Right kidney (tissue), 1 donor: Measurements from ENCODE around the gene PLSCR5.

Experiments
- DNase-seq: peaks from one replicate; pipeline ENCODE4 v3.0.0-alpha.2; 2016

The PLSCR5 gene

DNA sequence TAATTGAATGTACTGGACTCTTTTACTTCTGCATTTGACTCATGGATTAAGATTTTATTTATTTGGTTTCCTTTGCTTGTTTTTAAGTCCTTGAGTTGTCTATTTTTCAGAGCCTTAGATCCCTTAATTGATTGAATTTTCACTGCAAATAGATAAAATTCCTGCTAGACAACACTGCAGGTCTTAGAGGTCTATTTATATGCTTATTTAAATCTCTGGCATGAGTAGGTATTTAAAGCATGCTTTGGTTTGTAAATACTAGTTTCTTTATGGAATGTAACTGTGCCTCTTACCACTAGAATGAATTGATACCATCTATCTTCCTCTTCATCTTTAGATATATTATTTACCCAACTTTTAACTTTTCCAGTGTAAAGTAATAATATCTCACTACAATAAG is 20.0 kb downstream of the PLSCR5 start:
- DNase-seq = no peak

DNA sequence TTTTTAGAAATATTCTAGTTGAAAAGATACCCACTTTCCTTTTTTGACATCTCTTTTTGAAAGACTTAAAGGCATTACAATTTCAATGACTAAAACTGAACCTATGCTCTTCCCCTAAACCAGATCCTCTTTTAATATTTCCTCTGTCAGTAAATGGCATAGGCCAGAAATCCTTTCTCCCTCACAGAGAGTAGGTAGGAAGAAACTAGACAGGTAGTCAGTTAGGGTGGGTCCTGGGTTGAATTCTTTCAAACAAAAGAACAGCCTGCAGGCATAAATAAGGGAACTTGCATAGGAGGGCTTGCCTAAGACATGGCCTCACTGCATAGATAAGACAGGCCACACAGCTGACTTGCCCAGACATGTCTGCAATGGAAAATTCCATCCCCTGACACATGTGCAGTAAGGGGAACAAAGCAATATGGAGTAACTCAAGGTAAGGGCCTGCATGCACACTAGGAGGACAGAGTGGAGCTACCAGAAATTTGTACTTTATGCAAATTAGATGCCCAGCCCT is 23.1 kb downstream of the PLSCR5 start:
- DNase-seq = no peak

DNA sequence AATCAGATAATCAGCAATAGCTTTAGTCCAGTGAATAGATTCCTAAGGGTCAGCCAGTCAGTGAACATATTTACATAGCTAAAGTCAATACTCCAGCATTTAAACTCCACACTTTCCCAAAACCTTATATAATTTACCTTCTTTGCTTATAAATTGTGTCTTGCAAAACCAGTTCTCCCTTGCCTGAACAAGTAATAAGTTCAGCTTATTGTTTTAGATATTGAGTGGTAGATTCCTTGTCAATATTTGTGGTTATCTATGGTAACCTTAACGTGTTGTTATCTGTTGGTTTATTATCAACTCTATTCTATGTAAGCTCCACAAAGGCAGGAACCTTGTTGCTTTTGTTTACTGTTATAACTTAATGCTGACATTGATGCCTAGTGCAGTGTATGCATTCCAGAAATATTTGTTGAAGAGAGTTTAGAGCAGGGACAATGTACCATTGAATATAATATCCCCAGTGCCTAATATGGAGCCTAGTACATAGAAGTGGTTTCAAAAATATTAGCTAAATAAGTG is 24.0 kb downstream of the PLSCR5 start:
- no peak for DNase-seq

DNA sequence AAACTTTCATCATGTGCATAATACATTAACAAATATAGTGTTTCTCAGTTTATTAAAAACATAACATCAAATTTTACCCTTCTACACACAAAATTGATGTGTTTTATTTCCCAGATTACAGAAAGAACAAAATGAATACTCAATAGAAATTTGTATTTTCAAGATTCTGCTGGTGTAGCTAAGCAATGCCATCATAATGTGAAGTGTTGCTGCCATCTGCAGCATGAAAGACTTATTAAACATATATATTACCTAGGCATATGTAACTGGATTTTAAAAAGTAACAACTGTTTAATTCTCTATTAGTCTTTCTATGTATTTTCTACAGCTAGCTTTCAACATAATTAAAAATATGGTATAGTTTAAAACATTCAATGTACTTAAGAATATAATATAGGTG is 27.5 kb downstream of the PLSCR5 start:
- no peak for DNase-seq

DNA sequence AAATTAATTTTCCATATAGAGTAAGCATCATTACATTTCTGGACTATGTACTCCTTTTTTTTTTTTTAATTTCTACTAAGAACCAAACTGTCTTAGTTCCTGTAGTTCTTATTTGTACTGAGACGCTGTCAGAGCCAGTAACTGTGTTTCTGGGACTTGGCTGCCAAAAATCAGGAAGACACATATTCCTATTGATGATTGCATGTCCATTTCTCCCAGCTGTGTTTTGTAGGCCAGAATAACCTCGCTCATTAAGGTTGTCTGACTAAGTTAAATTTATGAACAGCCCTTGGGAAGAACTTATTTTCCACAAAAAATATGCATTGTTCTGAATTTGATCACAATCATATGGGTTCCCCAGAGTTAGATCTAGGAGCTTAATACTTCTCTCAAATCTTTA is 29.5 kb downstream of the PLSCR5 start:
- no peak for DNase-seq

DNA sequence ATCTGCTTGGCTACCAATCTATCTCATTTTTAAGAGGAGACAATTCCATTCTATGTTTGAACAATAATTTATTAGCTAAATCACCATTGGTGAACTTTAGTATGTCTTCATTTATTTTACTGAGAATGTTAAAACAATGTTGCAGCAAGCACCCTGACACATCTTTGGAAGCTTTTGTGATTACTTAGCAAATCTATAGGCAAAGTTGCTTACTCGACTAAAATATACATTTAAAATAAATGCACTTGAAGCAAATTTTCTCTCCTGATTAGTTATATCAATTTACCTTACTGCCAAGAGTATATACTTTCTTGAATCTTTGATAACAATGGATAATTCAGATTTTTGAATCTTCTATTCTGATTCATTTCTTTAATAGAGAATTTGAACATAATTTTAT is 31.0 kb downstream of the PLSCR5 start:
- no peak for DNase-seq

DNA sequence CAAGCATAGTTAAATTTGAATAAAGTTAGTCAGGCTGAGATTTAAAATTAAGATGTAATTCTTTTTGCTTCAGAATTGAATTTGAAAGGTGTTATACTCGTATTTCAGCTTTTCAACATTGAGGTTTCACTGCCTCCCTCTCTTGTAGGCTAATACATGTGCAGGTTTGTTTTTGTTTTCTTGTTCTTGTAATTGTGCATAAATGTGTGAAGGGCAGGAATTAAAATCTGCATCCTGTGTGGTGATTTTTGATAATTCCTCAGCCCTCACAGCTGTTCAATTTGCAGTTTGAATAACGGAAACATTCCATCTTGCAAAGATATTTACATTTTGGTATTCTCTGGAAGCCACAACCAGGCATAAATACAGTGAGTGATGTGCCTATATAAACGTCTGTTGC is 35.8 kb downstream of the PLSCR5 start:
- no peak for DNase-seq

DNA sequence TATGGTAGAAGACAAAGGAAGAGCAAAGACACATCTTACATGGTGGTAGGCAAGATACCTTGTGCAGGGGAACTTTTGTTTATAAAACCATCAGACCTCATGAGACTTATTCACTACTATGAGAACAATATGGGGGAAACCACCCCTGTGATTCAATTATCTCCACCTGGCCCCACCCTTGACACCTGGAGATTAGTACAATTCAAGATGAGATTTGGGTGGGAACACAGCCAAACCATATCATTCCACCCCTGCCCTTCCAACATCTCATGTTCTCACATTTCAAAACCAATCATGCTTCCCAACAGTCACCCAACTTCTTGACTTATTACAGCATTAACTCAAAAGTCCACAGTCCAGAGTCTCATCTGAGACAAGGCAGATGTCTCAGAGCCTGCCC is 39.0 kb downstream of the PLSCR5 start:
- no peak for DNase-seq

DNA sequence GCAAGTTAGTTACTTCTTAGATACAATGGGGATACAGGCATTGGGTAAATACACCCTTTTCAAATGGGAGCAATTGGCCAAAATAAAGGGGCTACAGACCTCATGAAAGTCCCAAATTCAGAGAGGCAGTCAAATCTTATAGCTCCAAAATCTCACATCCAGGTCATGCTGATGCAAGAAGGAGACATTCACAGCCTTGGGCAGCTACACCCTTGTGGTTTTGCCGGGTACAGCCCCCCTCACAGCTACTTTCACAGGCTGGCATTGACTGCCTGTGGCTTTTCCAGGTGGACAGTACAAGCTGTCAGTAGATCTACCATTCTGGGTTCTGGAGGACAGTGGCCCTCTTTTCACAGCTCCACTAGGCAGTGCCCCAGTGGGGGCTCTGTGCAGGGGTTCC is 43.3 kb downstream of the PLSCR5 start:
- DNase-seq = no peak

DNA sequence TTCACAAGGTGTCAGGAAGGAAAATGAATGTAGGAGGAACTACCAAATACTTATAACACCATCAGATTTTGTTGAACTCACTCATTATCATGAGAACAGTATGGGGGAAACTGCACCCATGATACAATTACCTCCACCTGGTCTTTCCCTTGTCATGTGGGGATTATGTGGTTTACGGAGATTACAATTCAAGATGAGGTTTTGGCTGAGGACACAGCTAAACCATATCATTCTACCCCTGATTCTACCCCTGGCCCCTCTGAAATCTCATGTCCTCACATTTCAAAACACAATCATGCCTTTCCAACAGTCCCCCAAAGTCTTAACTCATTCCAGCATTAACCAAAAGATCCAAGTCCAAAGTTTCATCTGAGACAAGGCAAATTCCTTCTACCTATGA is 43.7 kb downstream of the PLSCR5 start:
- DNase-seq = no peak

DNA sequence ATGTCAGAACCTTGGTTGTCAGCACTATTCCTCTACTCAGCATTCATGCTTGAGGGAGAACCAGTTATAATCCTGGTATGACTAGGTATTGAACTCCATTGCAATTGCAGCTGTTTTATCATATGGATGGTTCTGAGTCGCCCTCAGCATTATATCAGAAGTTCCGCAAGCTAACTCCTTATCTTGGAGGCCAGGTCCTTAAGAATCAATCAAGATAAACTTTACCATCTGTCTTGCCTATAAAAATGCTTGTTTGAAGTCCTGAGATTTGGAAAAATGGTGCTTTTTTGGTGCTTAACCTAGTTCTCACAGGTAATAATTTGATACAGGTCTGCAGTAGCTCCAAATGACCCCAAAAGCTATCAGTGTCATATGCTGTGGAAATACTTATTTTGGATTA is 44.5 kb downstream of the PLSCR5 start:
- no peak for DNase-seq

DNA sequence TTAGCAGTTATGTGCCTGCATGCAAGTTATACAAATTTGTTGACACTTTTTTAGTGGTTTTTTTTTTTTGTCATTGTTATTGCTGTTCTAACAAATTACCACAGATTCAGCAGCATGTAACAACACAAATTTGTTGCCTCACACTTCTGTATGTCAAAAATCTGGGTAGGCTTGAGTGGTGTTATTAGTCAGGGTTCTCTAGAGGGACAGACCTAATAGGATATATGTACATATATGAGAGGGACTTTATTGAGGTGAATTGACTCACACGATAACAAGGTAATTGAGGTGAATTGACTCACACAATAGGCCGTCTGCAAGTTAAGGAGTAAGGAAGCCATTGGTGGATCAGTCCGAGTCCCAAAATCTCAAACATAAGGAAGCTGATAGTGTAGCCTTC is 45.8 kb downstream of the PLSCR5 start:
- DNase-seq = no peak

DNA sequence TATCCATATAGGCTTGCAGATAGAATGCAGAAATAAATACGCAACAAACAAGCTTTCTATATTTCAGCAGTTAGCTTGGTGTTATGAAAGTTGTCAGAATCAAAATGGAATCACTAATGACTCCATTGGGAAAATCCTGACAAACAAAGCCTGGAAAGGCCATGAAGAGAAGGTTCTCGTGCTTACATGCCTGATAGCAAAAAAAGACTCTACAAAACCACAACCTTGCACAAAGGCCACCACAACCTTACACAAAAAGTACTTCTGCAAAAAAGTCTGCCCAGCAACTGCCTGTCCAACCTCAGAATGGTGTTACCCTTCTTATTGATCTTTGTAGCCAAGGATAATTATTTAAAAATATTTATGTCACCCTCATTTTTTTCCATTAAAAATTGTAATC is 46.4 kb downstream of the PLSCR5 start:
- DNase-seq = no peak

DNA sequence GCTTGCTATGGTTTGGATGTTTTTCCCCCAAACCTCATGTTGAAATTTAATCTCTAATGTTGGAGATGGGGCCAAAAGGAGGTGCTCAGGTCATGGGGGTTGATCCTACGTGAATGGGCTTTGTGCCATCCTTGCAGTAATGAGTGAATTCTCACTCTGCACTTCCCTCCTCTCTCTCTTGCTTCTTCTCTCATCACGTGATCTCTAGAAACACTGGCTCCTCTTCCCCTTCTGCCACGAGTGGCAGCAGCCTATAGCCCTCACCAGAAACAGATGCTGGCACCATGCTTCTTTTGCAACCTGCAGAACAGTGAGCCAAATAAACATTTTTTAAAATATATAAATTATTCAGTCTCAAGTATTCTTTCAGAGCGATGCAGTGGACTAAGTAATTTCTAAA is 47.4 kb downstream of the PLSCR5 start:
- DNase-seq = no peak

DNA sequence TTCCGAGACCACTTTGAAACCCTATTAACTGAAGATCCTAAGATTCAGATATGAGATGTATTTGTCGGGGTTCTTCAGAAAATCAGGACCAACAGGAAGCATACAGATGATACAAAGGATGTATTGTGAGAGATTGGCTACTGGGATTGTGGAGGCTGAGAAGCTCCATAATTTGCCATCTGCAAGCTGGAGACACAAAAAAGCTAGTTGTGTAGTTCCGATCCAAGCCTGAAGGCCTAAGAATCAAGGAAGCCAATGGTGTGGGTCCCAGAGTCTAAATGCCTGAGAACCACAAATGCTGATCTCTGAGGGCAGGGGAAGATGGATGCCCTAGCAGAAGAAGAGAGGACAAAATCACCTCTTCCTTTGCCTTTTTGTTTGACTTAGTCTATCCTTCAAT is 49.8 kb downstream of the PLSCR5 start:
- DNase-seq = no peak

DNA sequence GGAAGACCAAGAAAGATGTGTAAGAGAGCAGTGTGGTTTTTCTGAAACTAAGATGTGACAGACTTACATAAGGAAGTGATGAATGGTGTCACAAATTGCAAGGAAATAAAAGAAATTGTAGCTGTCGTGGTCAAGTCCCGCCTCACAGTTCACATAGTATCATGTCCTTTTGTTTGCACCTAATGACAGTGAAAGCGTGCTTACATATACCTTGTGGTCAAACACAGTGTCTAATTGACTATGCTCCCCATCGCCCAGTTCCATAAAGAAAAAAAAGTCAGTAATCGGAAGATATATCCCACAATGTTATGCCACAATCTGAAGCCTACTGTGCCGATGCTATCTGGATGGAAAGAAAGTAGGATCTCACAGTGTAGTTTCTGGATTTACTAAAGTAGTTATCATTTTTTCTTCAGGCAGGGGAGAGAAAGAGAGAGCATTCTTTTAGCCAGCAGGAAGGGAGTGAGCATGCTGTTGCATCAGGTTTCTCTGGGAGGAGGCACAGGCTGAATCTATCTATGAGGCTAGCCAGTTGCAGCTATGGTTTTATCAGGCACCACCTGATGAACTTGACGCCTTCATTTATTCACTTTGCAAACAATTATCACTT is 50.9 kb downstream of the PLSCR5 start:
- no peak for DNase-seq

DNA sequence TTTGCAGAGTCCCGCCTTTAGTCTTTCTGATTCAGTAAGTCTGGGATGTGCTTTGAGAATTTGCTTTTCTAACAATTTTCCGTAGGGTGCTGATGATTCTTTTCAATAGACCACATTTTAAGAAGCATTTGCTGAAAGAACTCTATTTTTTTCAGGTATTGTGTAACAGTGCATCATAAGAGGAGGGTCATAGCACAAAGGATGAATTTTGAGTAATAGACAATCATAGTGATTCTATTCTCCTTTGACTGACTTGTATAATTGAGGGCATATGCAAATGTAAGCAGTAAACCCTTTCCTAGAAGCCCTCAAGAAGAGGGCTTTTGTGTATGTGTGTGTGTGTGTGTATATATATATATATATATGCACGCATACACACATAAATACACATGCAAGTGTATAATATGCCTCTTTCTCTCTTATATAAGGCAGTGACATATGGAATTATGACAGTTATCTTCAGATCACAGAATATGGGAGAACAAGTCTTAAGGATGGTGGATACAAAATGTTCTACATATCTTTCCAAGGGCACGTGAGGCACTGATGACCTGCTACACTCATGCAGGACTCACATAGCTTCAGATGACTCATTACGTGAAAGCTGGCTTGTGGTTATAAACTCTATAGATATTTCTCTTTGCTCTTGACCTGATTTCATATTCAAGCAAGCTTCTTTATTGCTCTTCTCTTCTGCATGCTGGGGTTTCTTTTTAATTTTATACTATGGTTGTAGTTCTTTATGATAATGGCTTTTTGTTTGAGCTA is 54.2 kb downstream of the PLSCR5 start:
- no peak for DNase-seq

DNA sequence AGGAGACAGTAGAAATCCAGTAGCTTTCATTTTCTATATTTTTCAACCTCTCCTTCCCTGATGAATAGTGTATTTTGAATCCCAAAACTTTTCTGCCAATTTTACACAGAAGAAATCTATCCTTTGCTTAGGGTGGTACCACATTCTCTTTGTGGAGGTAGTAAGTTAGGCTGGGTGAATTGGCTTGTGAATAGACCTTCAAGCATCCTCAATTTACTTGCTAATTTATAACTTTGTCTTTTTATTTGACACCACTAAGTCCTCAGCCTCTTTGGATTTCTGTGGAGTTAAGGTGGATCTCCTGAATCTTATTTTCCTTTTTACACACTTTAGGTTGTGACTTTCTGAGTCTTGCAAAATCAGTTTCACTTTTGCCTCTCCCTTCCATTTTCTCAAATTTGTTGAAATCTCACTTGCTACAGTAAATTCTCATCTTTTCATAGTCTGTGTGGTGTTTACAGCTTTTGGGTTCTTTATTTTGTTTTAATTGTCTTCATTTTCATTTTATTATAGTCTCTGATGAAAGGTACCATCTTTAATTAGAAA is 55.0 kb downstream of the PLSCR5 start:
- DNase-seq = no peak

DNA sequence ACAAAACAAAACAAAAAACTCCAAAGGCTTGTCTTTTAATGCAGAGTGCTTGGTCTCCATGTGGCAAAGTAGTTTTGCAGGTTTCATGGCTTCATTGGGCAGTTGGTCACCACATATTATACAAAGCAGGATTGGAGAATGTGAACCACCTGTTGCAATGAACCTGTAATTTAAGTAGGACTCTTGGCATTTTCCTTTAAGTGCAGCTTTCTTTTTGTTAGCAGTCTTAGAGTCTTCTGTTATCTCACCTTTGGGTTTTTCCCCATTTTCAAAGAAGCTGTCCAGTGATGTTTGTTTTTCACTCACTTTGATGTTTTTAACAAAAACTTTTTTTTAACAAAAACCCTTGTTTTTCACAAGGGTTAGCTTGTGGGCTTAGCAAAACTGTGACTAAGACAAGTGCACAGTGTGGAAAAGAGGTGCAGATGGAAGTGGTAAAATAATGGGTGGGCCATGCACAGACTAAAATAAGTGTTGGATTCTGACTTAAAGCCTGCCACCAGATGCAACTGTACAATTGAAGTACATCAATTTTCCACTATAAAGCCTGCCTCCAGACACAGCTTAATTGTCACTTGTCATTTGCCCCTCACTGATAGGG is 57.8 kb downstream of the PLSCR5 start:
- no peak for DNase-seq

DNA sequence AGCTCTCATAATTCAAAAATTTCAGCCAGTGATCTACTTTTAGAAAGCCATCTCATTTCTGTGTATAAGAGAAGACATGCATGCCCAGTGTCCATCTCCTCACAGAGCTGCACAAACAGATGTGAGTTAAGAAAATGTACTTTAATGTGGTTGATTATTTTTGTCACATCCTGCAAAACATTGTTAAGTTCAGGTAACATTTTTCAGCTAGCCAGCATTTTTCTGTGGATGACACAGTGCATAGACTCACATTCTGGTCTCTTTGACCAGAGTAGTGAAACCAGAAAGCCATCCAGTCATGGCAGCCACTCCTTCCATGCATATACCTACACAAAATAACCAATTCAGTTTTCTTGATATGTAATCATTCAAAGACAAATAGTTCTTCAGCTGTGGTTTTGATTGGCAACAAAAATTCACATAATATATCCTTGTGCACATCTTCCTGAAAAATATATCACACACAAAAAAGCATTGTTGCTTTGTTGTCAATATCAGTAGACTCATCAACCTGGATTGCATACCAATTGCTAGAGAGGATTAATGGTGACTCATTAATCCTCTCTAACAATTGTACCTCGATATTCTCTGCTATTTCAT is 58.7 kb downstream of the PLSCR5 start:
- DNase-seq = no peak

DNA sequence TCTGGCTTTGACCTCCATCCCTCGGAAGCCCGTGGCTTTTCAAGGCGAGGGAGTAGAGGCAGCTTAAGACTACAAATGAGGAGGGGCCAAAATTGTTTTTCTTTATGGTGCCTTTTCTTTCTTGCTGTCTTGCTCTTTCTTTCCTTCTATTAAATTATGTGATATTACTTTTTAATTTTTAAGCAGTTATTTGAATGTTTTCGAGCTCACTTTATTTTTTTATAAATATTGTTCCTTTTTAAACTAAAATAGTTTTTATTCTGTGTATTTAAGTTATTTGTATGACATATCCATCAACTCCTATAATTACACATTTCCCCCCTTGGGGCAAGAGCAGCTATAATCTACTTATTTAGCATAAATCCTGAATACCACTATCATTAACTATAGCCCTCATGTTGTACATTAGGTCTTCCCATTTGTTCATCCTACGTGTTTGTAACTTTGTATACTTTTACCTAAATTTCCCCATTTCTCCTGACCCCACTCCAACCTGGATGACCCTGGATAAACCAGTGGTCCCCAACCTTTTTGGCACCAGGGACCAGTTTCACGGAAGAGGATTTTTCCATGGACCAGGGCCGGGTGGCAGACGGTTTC is 60.1 kb downstream of the PLSCR5 start:
- no peak for DNase-seq
